Keratinocyte (primary cell): ENCODE results near the gene EFCAB6. TPM values are rescaled to one million over a fixed set of nuclear protein-coding genes. Genes with fewer than 3 reads are reported as not detected.

Experiments
- DNase-seq: peaks from one replicate; pipeline ENCODE4 v3.0.0-alpha.2; 2011; ENCODE audit warnings: low read depth, missing footprints, low spot score
- FAIRE-seq: peaks from 2 replicates; lab custom pipeline; 2011; peaks lifted over from hg19 to GRCh38; lab: Jason Lieb, UNC
- H2AFZ ChIP-seq: 2 replicates; pipeline ENCODE4 v1.6.0; 2012; ENCODE audit warnings: low read length, control low read depth, inconsistent platforms; ENCODE audit not compliant: control insufficient read depth
- H3K27ac ChIP-seq: 2 replicates; pipeline ENCODE4 v1.5.1; 2011; ENCODE audit warnings: low read length; ENCODE audit not compliant: control insufficient read depth, insufficient read depth
- H3K27me3 ChIP-seq: 3 replicates; pipeline ENCODE4 v1.6.0; 2011; ENCODE audit warnings: low read length; ENCODE audit not compliant: control insufficient read depth, insufficient read depth; ENCODE audit errors: extremely low read depth
- H3K36me3 ChIP-seq, 2 experiments: 2 replicates in 1 of 2; 3 replicates in 1 of 2; pipeline ENCODE4 v1.5.1; 2011; ENCODE audit warnings: low read length in 2 of 2, mild to moderate bottlenecking in 1 of 2; ENCODE audit not compliant: control insufficient read depth in 2 of 2, insufficient read depth in 2 of 2; ENCODE audit errors: extremely low read depth in 1 of 2
- H3K4me1 ChIP-seq: 3 replicates; pipeline ENCODE4 v1.5.1; 2011; ENCODE audit warnings: low read length; ENCODE audit not compliant: control insufficient read depth, insufficient read depth; ENCODE audit errors: extremely low read depth
- H3K4me2 ChIP-seq: 3 replicates; pipeline ENCODE4 v1.6.0; 2011; ENCODE audit warnings: low read depth, low read length; ENCODE audit not compliant: control insufficient read depth, insufficient read depth; ENCODE audit errors: extremely low read depth
- H3K4me3 ChIP-seq, 3 experiments: fragments of 200-600 bp in 1 of 3; sonication (generic) in 1 of 3; 2 replicates in 2 of 3; 3 replicates in 1 of 3; pipeline ENCODE4 v1.5.1; 2011 to 2016; ENCODE audit warnings: low read length in 3 of 3, mild to moderate bottlenecking in 3 of 3, control low read depth in 2 of 3, inconsistent platforms in 1 of 3, low read depth in 1 of 3, mixed read lengths in 1 of 3, mixed run types in 1 of 3, moderate library complexity in 1 of 3; ENCODE audit not compliant: control insufficient read depth in 2 of 3, insufficient read depth in 2 of 3; ENCODE audit errors: extremely low read depth in 1 of 3
- H3K79me2 ChIP-seq: 2 replicates; pipeline ENCODE4 v1.6.0; 2012; ENCODE audit warnings: low read length; ENCODE audit not compliant: control insufficient read depth, insufficient read depth
- H3K9ac ChIP-seq: 3 replicates; pipeline ENCODE4 v1.6.0; 2011; ENCODE audit warnings: low read length; ENCODE audit not compliant: control insufficient read depth, insufficient read depth; ENCODE audit errors: extremely low read depth
- H3K9me1 ChIP-seq: 3 replicates; pipeline ENCODE4 v1.6.0; 2011; ENCODE audit warnings: low read length; ENCODE audit not compliant: control insufficient read depth, insufficient read depth; ENCODE audit errors: extremely low read depth
- H3K9me3 ChIP-seq: 2 replicates; pipeline ENCODE4 v1.5.1; 2012; ENCODE audit warnings: low read depth, low read length; ENCODE audit not compliant: control insufficient read depth
- H4K20me1 ChIP-seq: 3 replicates; pipeline ENCODE4 v1.6.0; 2011; ENCODE audit warnings: low read length; ENCODE audit not compliant: control insufficient read depth, insufficient read depth; ENCODE audit errors: extremely low read depth
- EZH2 ChIP-seq: IDR thresholded peaks from one replicate; pipeline ENCODE4 v1.6.1; 2012; ENCODE audit warnings: inconsistent platforms, mild to moderate bottlenecking, low read length, moderate library complexity
- dilution Hi-C: fragments of 300-500 bp; cut with MboI; formaldehyde crosslinking; loops from one replicate; pipeline ENCODE4 v1.7.0; 2020; ENCODE audit warnings: low sequenced_read_pairs; ENCODE audit not compliant: extremely low pct_ligation_motif_present
- polyA plus RNA-seq, 5 experiments: library from polyadenylated mRNA; depleted of rRNA in 3 of 5; stranded (reverse) in 3 of 5; stranded (forward) in 1 of 5; unstranded in 1 of 5; fragments of >200 nt; gene quantifications; 1 replicate in 1 of 5; 2 replicates in 3 of 5; 3 replicates in 1 of 5; pipeline versions ENCODE4 v1.2.1 to v1.2.3, GENCODE V29; 2011 to 2012; ENCODE audit warnings: missing spikeins in 2 of 5, low read depth in 1 of 5, low replicate concordance in 1 of 5
- TF ChIP-seq, protein P1 (sequence below), 3 experiments: IDR thresholded peaks in 1 of 3; conservative IDR thresholded peaks in 1 of 3; optimal IDR thresholded peaks in 1 of 3; 2 replicates in 2 of 3; 3 replicates in 1 of 3; pipeline versions ENCODE3 to v1.5.1; 2011; ENCODE audit warnings: low read length in 3 of 3, mild to moderate bottlenecking in 3 of 3, moderate library complexity in 2 of 3, control low read depth in 1 of 3, inconsistent platforms in 1 of 3; ENCODE audit not compliant: insufficient read depth in 2 of 3; ENCODE audit errors: extremely low read depth in 1 of 3

EFCAB6 gene
- polyA plus RNA-seq, 1 donor (not counting 4 experiments of a cell fraction or from before 2014, with no cell fraction given): 0.18 TPM

DNA sequence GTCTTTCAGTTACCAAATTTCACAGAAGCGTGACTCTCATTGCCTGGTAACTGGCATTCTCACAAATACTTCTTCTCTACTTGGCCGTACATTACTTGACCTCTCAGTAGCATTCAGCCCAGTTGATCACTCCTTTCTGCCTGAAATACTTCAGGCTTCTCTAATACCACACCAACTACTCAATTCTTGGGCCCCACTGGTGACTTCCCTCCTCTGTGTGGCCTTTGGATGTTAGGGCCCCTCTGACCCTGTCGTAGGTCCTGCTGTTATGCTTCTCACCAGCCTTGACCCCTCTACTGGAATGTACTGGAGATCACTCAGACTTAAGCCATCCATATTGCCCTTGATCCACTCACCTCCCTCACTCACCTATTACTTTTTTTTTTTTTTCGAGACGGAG lies 2.2 kb upstream of the EFCAB6 start:
- H3K4me3 ChIP-seq: no peak overlapping the region
- TF ChIP-seq, protein P1, sequence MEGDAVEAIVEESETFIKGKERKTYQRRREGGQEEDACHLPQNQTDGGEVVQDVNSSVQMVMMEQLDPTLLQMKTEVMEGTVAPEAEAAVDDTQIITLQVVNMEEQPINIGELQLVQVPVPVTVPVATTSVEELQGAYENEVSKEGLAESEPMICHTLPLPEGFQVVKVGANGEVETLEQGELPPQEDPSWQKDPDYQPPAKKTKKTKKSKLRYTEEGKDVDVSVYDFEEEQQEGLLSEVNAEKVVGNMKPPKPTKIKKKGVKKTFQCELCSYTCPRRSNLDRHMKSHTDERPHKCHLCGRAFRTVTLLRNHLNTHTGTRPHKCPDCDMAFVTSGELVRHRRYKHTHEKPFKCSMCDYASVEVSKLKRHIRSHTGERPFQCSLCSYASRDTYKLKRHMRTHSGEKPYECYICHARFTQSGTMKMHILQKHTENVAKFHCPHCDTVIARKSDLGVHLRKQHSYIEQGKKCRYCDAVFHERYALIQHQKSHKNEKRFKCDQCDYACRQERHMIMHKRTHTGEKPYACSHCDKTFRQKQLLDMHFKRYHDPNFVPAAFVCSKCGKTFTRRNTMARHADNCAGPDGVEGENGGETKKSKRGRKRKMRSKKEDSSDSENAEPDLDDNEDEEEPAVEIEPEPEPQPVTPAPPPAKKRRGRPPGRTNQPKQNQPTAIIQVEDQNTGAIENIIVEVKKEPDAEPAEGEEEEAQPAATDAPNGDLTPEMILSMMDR (optimal IDR thresholded peaks at IDR 0.05 in 1 of 3, IDR thresholded peaks at IDR 0.05 in 1 of 3, conservative IDR thresholded peaks at IDR 0.05 in 1 of 3; ENCODE audit: extremely low read depth in 1 of 3, insufficient read depth in 2 of 3, low read length in 3 of 3): no peak
- TF ChIP-seq EZH2: no peak
- no peak for DNase-seq
- H2AFZ ChIP-seq: no peak overlapping the region
- H3K4me1 ChIP-seq: peaks cover 11% of the 10 kb centered on the region
- H3K9me3 ChIP-seq: no peaks in the 10 kb centered on the region
- peaks cover 0 to 2% of the 10 kb centered on the region in 2 experiments for H3K36me3 ChIP-seq
- H3K9me1 ChIP-seq: no peaks in the 10 kb centered on the region
- no peaks in the 10 kb centered on the region for H4K20me1 ChIP-seq
- dilution Hi-C loops: no loop called here
- H3K9ac ChIP-seq: no peak overlapping the region
- H3K27ac ChIP-seq: no peak overlapping the region
- no peak for FAIRE-seq
- H3K27me3 ChIP-seq: no peaks in the 10 kb centered on the region
- H3K79me2 ChIP-seq: peaks cover 9% of the 10 kb centered on the region
- H3K4me2 ChIP-seq: no peak overlapping the region

DNA sequence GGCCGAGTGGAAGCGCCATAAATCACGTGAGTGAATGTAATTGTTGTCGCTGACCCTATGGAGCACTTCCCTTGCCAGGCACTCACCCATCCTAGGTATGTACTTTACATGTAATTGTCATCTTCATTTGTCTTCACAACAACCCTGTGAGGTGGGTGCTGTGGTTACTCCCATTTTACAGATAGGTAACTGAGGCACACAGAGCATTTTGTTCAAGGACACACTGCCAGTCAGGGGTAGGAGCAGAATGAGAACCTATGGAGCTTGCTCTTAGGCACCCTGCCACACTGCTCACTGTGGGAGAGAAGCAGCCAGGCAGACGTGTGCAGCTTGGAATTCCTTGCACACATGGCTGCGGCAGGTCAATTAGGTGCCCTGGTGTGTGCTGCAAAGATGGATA lies 785 bp upstream of the EFCAB6 start:
- DNase-seq (no peak), FAIRE-seq (no peak)
- H3K79me2 ChIP-seq: peaks cover 9% of the 10 kb centered on the region
- peaks cover 11% of the 10 kb centered on the region for H3K4me1 ChIP-seq
- H3K4me3 ChIP-seq: peak overlapping the region; percentile 57 to 83 (median 79)
- peaks cover 0 to 2% of the 10 kb centered on the region in 2 experiments for H3K36me3 ChIP-seq
- peak overlapping the region; percentile 93 for H2AFZ ChIP-seq
- H3K9ac ChIP-seq: peak overlapping the region; percentile 81
- peak overlapping the region; percentile 83 for H3K27ac ChIP-seq
- H3K4me2 ChIP-seq: peak overlapping the region; percentile 86
- no peaks in the 10 kb centered on the region for H3K27me3 ChIP-seq
- dilution Hi-C loops: no loop called here
- no peaks in the 10 kb centered on the region for H4K20me1 ChIP-seq
- no peaks in the 10 kb centered on the region for H3K9me1 ChIP-seq
- no peak for TF ChIP-seq EZH2
- TF ChIP-seq, protein P1 (optimal IDR thresholded peaks at IDR 0.05 in 1 of 3, IDR thresholded peaks at IDR 0.05 in 1 of 3, conservative IDR thresholded peaks at IDR 0.05 in 1 of 3; ENCODE audit: extremely low read depth in 1 of 3, insufficient read depth in 2 of 3, low read length in 3 of 3): no peak
- H3K9me3 ChIP-seq: no peaks in the 10 kb centered on the region
